CD1c-positive myeloid dendritic cell (primary cell): ENCODE data around the gene PRAMEF14.
"Not testable (repeated sequence)": the region's sequence is repeated elsewhere in the genome, so short reads cannot be mapped to it uniquely, and the experiment has no call there.

Experiments used
- DNase-seq: peaks from one replicate; pipeline ENCODE4 v3.0.0-alpha.2; 2016; ENCODE audit errors: extremely low spot score

Gene PRAMEF14

DNA sequence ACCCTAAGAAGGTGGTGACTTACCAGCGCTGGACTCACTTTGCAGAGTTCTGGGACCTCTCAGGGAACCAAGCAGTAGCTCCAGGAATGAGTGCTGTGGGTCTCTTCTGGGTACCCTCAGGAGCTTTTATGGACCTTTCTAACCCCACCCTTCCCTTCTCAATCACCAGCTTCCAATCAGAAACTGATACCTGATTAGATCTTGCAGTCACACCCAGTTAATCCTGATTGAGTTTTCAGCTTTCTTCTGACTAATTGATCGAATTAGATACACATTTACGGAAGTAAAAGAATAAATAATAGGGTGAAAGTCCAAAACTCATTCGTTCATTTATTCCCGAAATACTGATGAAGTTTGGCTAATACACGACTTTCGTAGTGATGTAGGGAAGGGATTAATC lies at the start of gene PRAMEF14:
Gene PRAMEF14 (minus strand): TSS at position 101 of the 400 bp plus-strand sequence. CDS start 1,820 bp downstream, outside the sequence.
- not testable (repeated sequence) for DNase-seq

- DNase-seq: not testable (repeated sequence)
These were observed 48.4 kb upstream of the PRAMEF14 start for GRCh38 chr1:13395311-13395710.

DNA sequence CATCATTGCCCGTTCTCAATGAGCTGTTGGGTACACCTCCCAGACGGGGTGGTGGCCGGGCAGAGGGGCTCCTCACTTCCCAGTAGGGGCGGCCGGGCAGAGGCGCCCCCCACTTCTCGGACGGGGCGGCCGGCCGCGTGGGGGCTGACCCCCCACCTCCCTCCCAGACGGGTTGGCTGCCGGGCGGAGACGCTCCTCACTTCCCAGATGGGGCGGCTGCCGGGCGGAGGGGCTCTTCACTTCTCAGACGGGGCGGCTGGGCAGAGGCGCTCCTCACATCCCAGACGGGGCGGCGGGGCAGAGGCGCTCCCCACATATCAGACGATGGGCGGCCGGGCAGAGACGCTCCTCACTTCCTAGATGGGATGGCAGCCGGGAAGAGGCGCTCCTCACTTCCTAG lies 47.8 kb upstream of the PRAMEF14 start:
- DNase-seq: not testable (repeated sequence)

- DNase-seq: not testable (repeated sequence)
These were observed 46.1 kb upstream of the PRAMEF14 start for GRCh38 chr1:13393004-13393403.

GRCh38 chr1:13389332-13389731 lies 42.4 kb upstream of the PRAMEF14 start, which contains the start of gene PRAMEF17:
PRAMEF17 (plus strand) TSS chr1:13389632; CDS start chr1:13389658, 26 bp downstream.
- DNase-seq: not testable (repeated sequence)

GRCh38 chr1:13380380-13380779 lies 33.4 kb upstream of the PRAMEF14 start:
- DNase-seq: not testable (repeated sequence)

- not testable (repeated sequence) for DNase-seq
These were observed 32.0 kb upstream of the PRAMEF14 start for GRCh38 chr1:13378983-13379382.

DNA sequence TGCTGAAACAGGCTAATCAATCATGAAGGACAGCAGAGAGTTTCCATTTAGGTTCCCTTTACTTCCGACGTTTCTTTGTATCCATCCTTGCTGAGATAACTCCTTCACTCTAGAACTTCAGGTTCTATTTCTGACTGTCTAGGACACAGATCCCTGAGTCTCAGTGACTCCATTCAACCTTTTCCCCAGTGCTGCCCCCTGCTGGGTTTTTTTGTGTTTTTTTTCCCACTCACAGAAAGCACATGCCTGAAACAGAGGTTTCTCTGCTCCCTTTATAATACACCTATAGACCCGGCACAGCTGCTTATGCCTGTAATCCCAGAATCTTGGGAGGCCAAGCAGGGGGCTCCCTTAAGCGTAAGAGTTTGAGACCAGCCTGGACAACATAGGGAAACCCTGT lies 21.6 kb upstream of the PRAMEF14 start:
- DNase-seq: peak; percentile 3

- DNase-seq: not testable (repeated sequence)
These were observed 19.6 kb upstream of the PRAMEF14 start for GRCh38 chr1:13366536-13366935.

GRCh38 chr1:13364928-13365327 lies 18.0 kb upstream of the PRAMEF14 start:
- DNase-seq: not testable (repeated sequence)

- DNase-seq: not testable (repeated sequence)
These were observed 15.4 kb upstream of the PRAMEF14 start for GRCh38 chr1:13362364-13362763.

DNA sequence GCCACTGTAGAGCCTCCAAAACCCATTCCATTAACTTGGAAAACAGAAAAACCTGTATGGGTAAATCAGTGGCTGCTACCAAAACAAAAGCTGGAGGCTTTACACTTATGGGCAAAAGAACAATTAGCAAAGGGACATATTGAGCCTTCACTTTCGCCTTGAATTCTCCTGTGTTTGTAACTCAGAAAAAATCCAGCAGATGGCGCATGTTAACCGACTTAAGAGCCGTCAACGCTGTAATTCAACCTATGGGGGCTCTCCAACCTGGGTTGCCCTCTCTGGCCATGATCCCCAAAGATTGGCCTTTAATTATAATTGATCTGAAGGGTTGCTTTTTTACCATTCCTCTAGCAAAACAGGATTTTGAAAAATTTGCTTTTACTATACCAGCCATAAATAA lies 9.8 kb upstream of the PRAMEF14 start:
- DNase-seq: peak; percentile 44

DNA sequence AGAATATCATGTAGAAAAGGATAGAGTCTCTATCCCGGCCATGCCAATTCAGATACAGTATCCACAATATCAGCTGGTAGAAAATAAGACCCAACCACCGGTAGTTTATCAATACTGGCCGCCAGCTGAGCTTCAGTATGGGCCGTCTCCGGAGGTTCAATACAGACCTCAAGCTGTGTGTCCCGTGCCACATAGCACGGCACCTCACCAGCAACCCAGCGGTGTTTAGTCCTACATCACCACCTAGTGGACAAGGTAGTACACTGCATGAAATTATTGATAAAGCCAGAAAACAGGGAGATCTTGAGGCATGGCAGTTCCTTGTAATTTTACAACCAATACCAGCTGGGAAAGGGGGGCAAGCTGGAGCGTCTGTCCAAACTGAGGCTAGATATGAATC lies 7.5 kb upstream of the PRAMEF14 start:
- not testable (repeated sequence) for DNase-seq

GRCh38 chr1:13353476-13353875 lies 6.5 kb upstream of the PRAMEF14 start:
- not testable (repeated sequence) for DNase-seq

DNA sequence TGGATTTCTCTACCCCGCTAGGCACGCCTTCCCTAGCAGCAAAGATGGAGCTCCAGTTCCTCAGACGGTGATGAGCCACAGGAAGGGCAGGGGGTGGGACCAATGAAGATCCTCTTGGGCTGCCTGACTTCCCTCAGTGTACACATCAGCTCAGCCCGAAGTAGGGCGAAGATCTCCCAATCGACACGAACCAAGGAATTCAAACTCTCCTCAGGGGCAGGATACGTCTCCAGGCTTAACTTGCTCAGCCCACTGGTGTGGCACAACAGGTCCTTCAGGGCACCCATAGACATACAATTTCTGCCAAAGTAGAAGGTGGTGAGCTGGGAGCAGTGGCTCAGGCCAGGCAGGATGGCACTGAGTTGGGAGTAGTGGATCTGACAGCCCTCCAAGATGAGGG lies 4.4 kb downstream of the PRAMEF14 start:
- DNase-seq: not testable (repeated sequence)

DNA sequence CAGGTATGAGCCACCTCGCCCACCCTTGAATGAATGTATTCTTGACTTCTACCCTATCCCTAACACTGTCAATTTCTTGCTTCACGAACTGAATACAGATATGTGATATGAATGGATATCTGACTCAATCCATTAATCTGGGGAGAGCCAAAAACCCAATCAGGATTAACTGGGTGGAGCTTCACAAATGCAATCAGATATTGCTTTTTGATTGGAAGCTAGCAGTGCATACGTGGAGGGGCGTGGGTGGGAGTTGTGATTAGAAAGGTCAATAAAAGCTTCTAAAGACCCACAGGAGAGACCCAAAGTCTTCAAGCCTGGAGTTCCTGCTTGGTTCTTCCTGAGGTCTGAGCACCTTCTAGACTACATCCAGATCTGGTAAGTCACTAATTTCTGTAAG lies 31.7 kb downstream of the PRAMEF14 start, which contains the start of gene PRAMEF15:
Gene PRAMEF15 (plus strand): TSS at position 301 of the 400 bp plus-strand sequence. CDS start 2,827 bp downstream, outside the sequence.
- DNase-seq: not testable (repeated sequence)

DNA sequence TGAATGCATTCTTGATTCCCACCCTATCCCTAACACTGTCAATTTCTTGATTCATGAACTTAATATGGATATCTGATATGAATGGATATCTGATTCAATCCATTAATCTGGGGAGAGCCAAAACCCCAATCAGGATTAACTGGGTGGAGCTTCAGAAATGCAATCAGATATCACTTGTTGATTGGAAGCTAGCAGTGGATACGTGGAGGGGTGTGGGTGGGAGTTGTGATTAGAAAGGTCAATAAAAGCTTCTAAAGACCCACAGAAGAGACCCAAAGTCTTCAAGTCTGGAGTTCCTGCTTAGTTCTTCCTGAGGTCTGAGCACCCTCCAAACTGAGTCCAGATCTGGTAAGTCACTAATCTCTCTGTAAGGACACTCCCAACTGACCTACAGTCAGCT lies 43.7 kb downstream of the PRAMEF14 start, which contains the start of gene PRAMEF33:
Gene PRAMEF33 (plus strand): TSS at position 301 of the 400 bp plus-strand sequence. CDS start 2,416 bp downstream, outside the sequence.
- not testable (repeated sequence) for DNase-seq

DNA sequence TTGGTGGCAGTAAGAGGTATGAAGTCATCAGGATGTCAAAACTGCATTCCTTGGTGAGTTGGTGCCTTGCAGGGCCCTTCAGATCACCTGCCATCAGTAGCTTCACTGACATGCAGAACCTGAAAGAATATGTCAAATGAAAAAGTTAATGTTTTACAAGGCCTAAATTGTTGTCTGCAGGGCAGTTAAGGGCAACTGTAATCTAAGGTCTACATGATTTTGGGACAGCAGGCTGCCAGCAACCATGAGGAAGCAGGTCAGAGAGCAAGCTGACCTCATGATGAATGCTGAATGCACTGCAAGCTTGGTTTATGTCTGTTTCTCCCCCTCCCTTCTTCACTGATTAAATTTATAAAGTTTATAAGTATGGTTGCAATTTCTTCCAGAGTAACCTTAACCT lies 44.7 kb downstream of the PRAMEF14 start:
- not testable (repeated sequence) for DNase-seq

GRCh38 chr1:13298699-13299098 lies 48.2 kb downstream of the PRAMEF14 start:
- DNase-seq: not testable (repeated sequence)

DNA sequence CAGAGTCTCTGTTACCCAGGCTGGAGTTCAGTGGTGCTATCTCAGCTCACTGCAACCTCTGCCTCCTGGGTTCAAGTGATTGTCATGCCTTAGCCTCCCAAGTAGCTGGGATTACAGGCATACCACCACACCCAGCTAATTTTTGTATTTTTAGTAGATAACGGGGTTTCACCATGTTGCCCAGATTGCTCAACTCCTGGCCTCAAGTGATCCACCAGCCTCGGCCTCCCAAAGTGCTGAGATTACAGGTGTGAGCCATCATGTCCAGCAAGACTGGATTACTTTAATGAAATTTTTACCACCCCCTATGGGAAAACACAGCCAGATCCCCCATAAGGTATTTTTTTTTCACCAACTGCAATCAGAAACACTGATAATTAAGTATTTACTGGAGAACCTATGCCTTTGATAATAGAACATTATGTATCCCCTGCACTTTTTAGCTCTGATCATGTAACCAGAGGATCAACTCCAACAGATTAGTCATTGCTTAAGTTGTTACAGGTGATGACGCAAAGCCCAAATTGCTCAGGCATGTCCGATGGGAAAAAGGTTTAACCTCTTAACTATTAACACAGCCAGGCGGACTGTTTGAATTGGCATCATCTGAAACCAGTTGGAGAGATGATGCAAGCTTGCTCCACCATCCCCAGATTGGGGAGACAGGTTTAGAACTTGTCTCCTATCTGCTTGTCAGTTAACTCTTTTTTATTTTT lies 49.6 kb downstream of the PRAMEF14 start:
- DNase-seq: not testable (repeated sequence)
